ENCODE measurements around the gene TMEM139. TPM values are rescaled to one million over a fixed set of nuclear protein-coding genes. Genes with fewer than 3 reads are reported as not detected.

TMEM139 gene
- total RNA-seq, 3 donors from 2014 or later (not counting 1 experiment from before 2014, with no cell fraction given): not detected

- H3K9me3 ChIP-seq (ENCODE audit: control insufficient read depth, insufficient read depth, low read length): no peaks in the 10 kb centered on the region
- TF ChIP-seq CTCF (IDR thresholded peaks at IDR 0.05): no peak
- H3K27ac ChIP-seq (ENCODE audit: low read length): no peak overlapping the region
- Mint-ChIP-seq H3K27ac (no peak overlapping the region), H3K9me3 (no peaks in the 10 kb centered on the region), H3K36me3 (peaks cover 42% of the 10 kb centered on the region), H3K4me1 (peaks cover 16 to 24% of the 10 kb centered on the region in 2 donors), H3K4me3 (no peak overlapping the region), H3K27me3 (ENCODE audit: low read depth in 2 of 2) (no peaks in the 10 kb centered on the region)
- intact Hi-C loops (cut with micrococcal nuclease): loop anchor here (2.0 kb wide), 1 partner anchor 64 kb away; no protein-coding TSS in a partner anchor
- H3K4me1 ChIP-seq (ENCODE audit: control insufficient read depth, insufficient read depth, low read length): peaks cover under 1% of the 10 kb centered on the region
- H3K4me3 ChIP-seq (ENCODE audit: low read length): no peak overlapping the region
- 88% methylated on average over 6 of the region's 6 CpGs for WGBS (ENCODE audit: insufficient coverage)
- ATAC-seq (no peak), DNase-seq (no peak)
- no peaks in the 10 kb centered on the region for H3K27me3 ChIP-seq (ENCODE audit: control insufficient read depth, insufficient read depth, low read length)
- peaks cover 70% of the 10 kb centered on the region for H3K36me3 ChIP-seq (ENCODE audit: control insufficient read depth, insufficient read depth, low read length)
These were observed 20.2 kb downstream of the TMEM139 start for GRCh38 chr7:143304938-143305337.

GRCh38 chr7:143305423-143306070 is 20.8 kb downstream of the TMEM139 start:
- intact Hi-C loops (cut with micrococcal nuclease): loop anchor here (2.0 kb wide), 1 partner anchor 65 kb away; no protein-coding TSS in a partner anchor
- Histone ChIP-seq H3K4me3 (ENCODE audit: low read length) (no peak overlapping the region), H3K9me3 (ENCODE audit: control insufficient read depth, insufficient read depth, low read length) (no peaks in the 10 kb centered on the region), H3K27ac (ENCODE audit: low read length) (no peak overlapping the region), H3K36me3 (ENCODE audit: control insufficient read depth, insufficient read depth, low read length) (peaks cover 64% of the 10 kb centered on the region), H3K27me3 (ENCODE audit: control insufficient read depth, insufficient read depth, low read length) (no peaks in the 10 kb centered on the region), H3K4me1 (ENCODE audit: control insufficient read depth, insufficient read depth, low read length) (peaks cover 6% of the 10 kb centered on the region)
- Mint-ChIP-seq H3K9me3 (no peaks in the 10 kb centered on the region), H3K27me3 (ENCODE audit: low read depth in 2 of 2) (no peaks in the 10 kb centered on the region), H3K36me3 (peaks cover 36% of the 10 kb centered on the region), H3K4me1 (peaks cover 16 to 26% of the 10 kb centered on the region in 2 donors), H3K27ac (peak overlapping the region in 1 of 2 donors; percentile 2), H3K4me3 (no peak overlapping the region)
- peak; percentile 39 to 78 for DNase-seq
- 81% methylated on average over 10 of the region's 10 CpGs for WGBS (ENCODE audit: insufficient coverage)
- ATAC-seq: peak; percentile 58 to 69 (median 66)
- TF ChIP-seq CTCF (IDR thresholded peaks at IDR 0.05): peak; percentile 46

GRCh38 chr7:143308632-143309031 is 23.9 kb downstream of the TMEM139 start:
- no peak for DNase-seq
- Histone ChIP-seq H3K4me1 (ENCODE audit: control insufficient read depth, insufficient read depth, low read length) (peaks cover 22% of the 10 kb centered on the region), H3K36me3 (ENCODE audit: control insufficient read depth, insufficient read depth, low read length) (peaks cover 38% of the 10 kb centered on the region), H3K9me3 (ENCODE audit: control insufficient read depth, insufficient read depth, low read length) (no peaks in the 10 kb centered on the region), H3K4me3 (ENCODE audit: low read length) (no peak overlapping the region), H3K27me3 (ENCODE audit: control insufficient read depth, insufficient read depth, low read length) (no peaks in the 10 kb centered on the region), H3K27ac (ENCODE audit: low read length) (no peak overlapping the region)
- peaks cover 14% of the 10 kb centered on the region for H3K36me3 Mint-ChIP-seq
- H3K27me3 Mint-ChIP-seq (ENCODE audit: low read depth in 2 of 2): no peaks in the 10 kb centered on the region
- H3K4me1 Mint-ChIP-seq: peaks cover 29% of the 10 kb centered on the region in 2 donors
- no peaks in the 10 kb centered on the region for H3K9me3 Mint-ChIP-seq
- intact Hi-C loops (cut with micrococcal nuclease): no loop called here
- TF ChIP-seq CTCF (IDR thresholded peaks at IDR 0.05): no peak
- H3K27ac Mint-ChIP-seq: peak overlapping the region; percentile 0 to 7
- WGBS (ENCODE audit: insufficient coverage): 100% methylated on average over 1 of the region's 2 CpGs
- no peak overlapping the region for H3K4me3 Mint-ChIP-seq
- no peak for ATAC-seq

GRCh38 chr7:143314127-143314526 is 29.4 kb downstream of the TMEM139 start:
- H3K27ac Mint-ChIP-seq: no peak overlapping the region
- no peak for DNase-seq
- no peaks in the 10 kb centered on the region for H3K9me3 Mint-ChIP-seq
- Histone ChIP-seq H3K4me3 (ENCODE audit: low read length) (no peak overlapping the region), H3K36me3 (ENCODE audit: control insufficient read depth, insufficient read depth, low read length) (no peaks in the 10 kb centered on the region), H3K4me1 (ENCODE audit: control insufficient read depth, insufficient read depth, low read length) (peaks cover 28% of the 10 kb centered on the region), H3K9me3 (ENCODE audit: control insufficient read depth, insufficient read depth, low read length) (no peaks in the 10 kb centered on the region), H3K27me3 (ENCODE audit: control insufficient read depth, insufficient read depth, low read length) (no peaks in the 10 kb centered on the region), H3K27ac (ENCODE audit: low read length) (no peak overlapping the region)
- peaks cover 21 to 24% of the 10 kb centered on the region in 2 donors for H3K4me1 Mint-ChIP-seq
- no peak overlapping the region for H3K4me3 Mint-ChIP-seq
- ATAC-seq: no peak
- H3K27me3 Mint-ChIP-seq (ENCODE audit: low read depth in 2 of 2): no peaks in the 10 kb centered on the region
- H3K36me3 Mint-ChIP-seq: no peaks in the 10 kb centered on the region
- intact Hi-C loops (cut with micrococcal nuclease): loop anchor here (5.0 kb wide), 1 partner anchor 63 kb away; no protein-coding TSS in a partner anchor
- TF ChIP-seq CTCF (IDR thresholded peaks at IDR 0.05): no peak

All from natural killer cell (primary cell).